SK-N-SH (cell line): Measurements from ENCODE around the gene A4GALT. TPM values are rescaled to one million over a fixed set of nuclear protein-coding genes. Genes with fewer than 3 reads are reported as not detected.

Experiments used
- CTCF ChIA-PET: fragments of 300-600, 350-600 bp; formaldehyde crosslinking; extraction: SDS; loops from one replicate; lab custom pipeline; 2021; lab: Yijun Ruan, JAX
- POLR2A ChIA-PET: fragments of 350-600 bp; sonication (Branson Sonifier 250); formaldehyde crosslinking; extraction: SDS; loops from one replicate; lab custom pipeline; 2020; ENCODE audit warnings: antibody characterized with exemption, inconsistent platforms; lab: Yijun Ruan, JAX
- DNase-seq: peaks from one replicate; pipeline ENCODE4 v3.0.0; 2012
- H2AFZ ChIP-seq: fragments of 200-600 bp; sonication (generic); 2 replicates; pipeline ENCODE4 v1.8.1; 2016; ENCODE audit warnings: antibody characterized with exemption, mild to moderate bottlenecking, low read depth
- H3F3A ChIP-seq: fragments of 200-600 bp; sonication (generic); replicated peaks from 2 replicates; pipeline ENCODE3; 2016; ENCODE audit warnings: antibody characterized with exemption, mild to moderate bottlenecking; ENCODE audit not compliant: insufficient read depth
- H3K27ac ChIP-seq, 2 experiments: fragments of 200-500 bp in 1 of 2; fragments of 200-600 bp in 1 of 2; sonication (Bioruptor generic) in 1 of 2; sonication (generic), shearing (Covaris generic) in 1 of 2; 2 replicates each; pipeline versions ENCODE4 v1.5.1 to v1.6.1; 2014 to 2016; ENCODE audit warnings: low read depth in 2 of 2, inconsistent platforms in 1 of 2, low read length in 1 of 2, mild to moderate bottlenecking in 1 of 2, mixed read lengths in 1 of 2
- H3K27me3 ChIP-seq: fragments of 200-600 bp; sonication (generic), shearing (Covaris generic); 2 replicates; pipeline ENCODE4 v1.6.1; 2016; ENCODE audit warnings: mixed run types; ENCODE audit not compliant: insufficient read depth
- H3K36me3 ChIP-seq, 2 experiments: fragments of 200-500 bp in 1 of 2; fragments of 200-600 bp in 1 of 2; sonication (Bioruptor generic) in 1 of 2; sonication (generic) in 1 of 2; replicated peaks in 1 of 2; 2 replicates each; pipeline versions ENCODE3 to v1.5.1; 2014 to 2016; ENCODE audit warnings: low read length in 1 of 2, mild to moderate bottlenecking in 1 of 2; ENCODE audit not compliant: insufficient read depth in 2 of 2, control insufficient read depth in 1 of 2
- H3K4me1 ChIP-seq, 2 experiments: fragments of 200-500 bp in 1 of 2; fragments of 200-600 bp in 1 of 2; sonication (Bioruptor generic) in 1 of 2; sonication (generic), shearing (Covaris generic) in 1 of 2; 2 replicates each; pipeline versions ENCODE4 v1.5.1 to v1.6.1; 2014 to 2016; ENCODE audit warnings: low read depth in 1 of 2, low read length in 1 of 2, mixed run types in 1 of 2; ENCODE audit not compliant: insufficient read depth in 2 of 2, control insufficient read depth in 1 of 2
- H3K4me2 ChIP-seq: fragments of 200-600 bp; sonication (generic), shearing (Covaris generic); 2 replicates; pipeline ENCODE4 v1.6.1; 2017; ENCODE audit warnings: mixed run types
- H3K4me3 ChIP-seq, 2 experiments: fragments of 200-500 bp in 1 of 2; fragments of 200-600 bp in 1 of 2; sonication (Bioruptor generic) in 1 of 2; sonication (generic), shearing (Covaris generic) in 1 of 2; 2 replicates each; pipeline versions ENCODE4 v1.5.1 to v1.8.1; 2014 to 2016; ENCODE audit warnings: low read depth in 2 of 2, inconsistent platforms in 1 of 2, low read length in 1 of 2, mild to moderate bottlenecking in 1 of 2, mixed read lengths in 1 of 2, moderate library complexity in 1 of 2
- H3K79me2 ChIP-seq: fragments of 200-600 bp; sonication (generic); 2 replicates; pipeline ENCODE4 v1.8.1; 2017; ENCODE audit warnings: mild to moderate bottlenecking; ENCODE audit not compliant: insufficient read depth
- H3K9ac ChIP-seq: fragments of 200-600 bp; sonication (generic); 2 replicates; pipeline ENCODE4 v1.6.1; 2017; ENCODE audit warnings: mixed run types
- H3K9me2 ChIP-seq: fragments of 200-600 bp; sonication (generic); 2 replicates; pipeline ENCODE4 v1.6.1; 2017; ENCODE audit warnings: mixed run types
- H3K9me3 ChIP-seq: fragments of 200-600 bp; sonication (generic); 2 replicates; pipeline ENCODE4 v1.6.1; 2017; ENCODE audit warnings: mixed run types, mild to moderate bottlenecking, moderate library complexity
- H4K20me1 ChIP-seq: fragments of 200-600 bp; sonication (generic); 2 replicates; pipeline ENCODE4 v1.6.1; 2017; ENCODE audit warnings: mild to moderate bottlenecking, mixed run types; ENCODE audit not compliant: insufficient read depth
- CTCF ChIP-seq: fragments of 200-600 bp; sonication (generic); IDR thresholded peaks from 2 replicates; pipeline ENCODE4 v1.6.1; 2017; ENCODE audit warnings: antibody characterized with exemption, mild to moderate bottlenecking, moderate library complexity
- ELF1 ChIP-seq: IDR thresholded peaks from 2 replicates; pipeline ENCODE4 v1.4.0; 2012
- FOXJ3 ChIP-seq: sonication (generic); formaldehyde crosslinking; IDR thresholded peaks from 2 replicates; pipeline ENCODE4 v1.5.1; 2020; ENCODE audit warnings: mild to moderate bottlenecking, missing genetic modification reagents
- FOXM1 ChIP-seq: IDR thresholded peaks from 2 replicates; pipeline ENCODE4 v1.4.0; 2012; ENCODE audit warnings: low read depth, mild to moderate bottlenecking
- GABPA ChIP-seq: IDR thresholded peaks from 2 replicates; pipeline ENCODE4 v1.4.0; 2012; ENCODE audit warnings: low read depth, mild to moderate bottlenecking
- GATA2 ChIP-seq: sonication (generic); formaldehyde crosslinking; IDR thresholded peaks from 2 replicates; pipeline ENCODE4 v1.5.0; 2020; ENCODE audit warnings: mild to moderate bottlenecking, missing genetic modification reagents
- MAX ChIP-seq: IDR thresholded peaks from 2 replicates; pipeline ENCODE4 v1.4.0; 2012; ENCODE audit warnings: low read depth
- MEF2A ChIP-seq: IDR thresholded peaks from 2 replicates; pipeline ENCODE4 v1.4.0; 2012; ENCODE audit warnings: low read depth, borderline replicate concordance
- MXI1 ChIP-seq: IDR thresholded peaks from 2 replicates; pipeline ENCODE4 v1.6.1; 2012; ENCODE audit warnings: mild to moderate bottlenecking, low read depth, low read length, improper control_type of control experiment
- NFIC ChIP-seq: IDR thresholded peaks from 2 replicates; pipeline ENCODE4 v1.4.0; 2012; ENCODE audit warnings: borderline replicate concordance
- NRF1 ChIP-seq: IDR thresholded peaks from 2 replicates; pipeline ENCODE4 v1.6.1; 2012; ENCODE audit warnings: low read depth, mild to moderate bottlenecking, low read length
- RCOR1 ChIP-seq: fragments of 150-350 bp; IDR thresholded peaks from 2 replicates; pipeline ENCODE4 v1.6.1; 2017; ENCODE audit warnings: antibody characterized with exemption, low read length
- RXRA ChIP-seq: IDR thresholded peaks from 2 replicates; pipeline ENCODE4 v1.4.0; 2012; ENCODE audit warnings: low read depth, mild to moderate bottlenecking, borderline replicate concordance
- SMC3 ChIP-seq: IDR thresholded peaks from 2 replicates; pipeline ENCODE4 v1.6.1; 2012; ENCODE audit warnings: low read depth, low read length, improper control_type of control experiment
- TCF12 ChIP-seq: IDR thresholded peaks from 2 replicates; pipeline ENCODE4 v1.4.0; 2012
- TEAD4 ChIP-seq: IDR thresholded peaks from 2 replicates; pipeline ENCODE4 v1.4.0; 2012; ENCODE audit warnings: mild to moderate bottlenecking, borderline replicate concordance; ENCODE audit not compliant: insufficient read depth
- YY1 ChIP-seq: IDR thresholded peaks from 2 replicates; pipeline ENCODE4 v1.4.0; 2012; ENCODE audit warnings: low read depth, mild to moderate bottlenecking
- WGBS: methylation state at CpG from one replicate; pipeline ENCODE4 v1.1.6; 2017; ENCODE audit warnings: low lambda C conversion rate; 5-methylcytosine and 5-hydroxymethylcytosine counted together
- polyA plus RNA-seq, 3 experiments: library from polyadenylated mRNA; depleted of rRNA; stranded (reverse); fragments of >200 nt; gene quantifications; 2 replicates each; pipeline ENCODE4 v1.2.3, GENCODE V29; 2012
- TF ChIP-seq, protein P1 (sequence below): IDR thresholded peaks from 2 replicates; pipeline ENCODE4 v1.6.1; 2012; ENCODE audit warnings: mild to moderate bottlenecking, low read depth, low read length, moderate library complexity
- TF ChIP-seq, protein P2 (sequence below): IDR thresholded peaks from 2 replicates; pipeline ENCODE4; 2012
- TF ChIP-seq, protein P3 (sequence below): fragments of 150-350 bp; IDR thresholded peaks from 2 replicates; pipeline ENCODE4 v1.6.1; 2016; ENCODE audit warnings: mild to moderate bottlenecking, low read depth, low read length

Gene A4GALT
- polyA plus RNA-seq, 1 of the 3 experiments (the other 2 are of a cell fraction), result 9.5 TPM

DNA sequence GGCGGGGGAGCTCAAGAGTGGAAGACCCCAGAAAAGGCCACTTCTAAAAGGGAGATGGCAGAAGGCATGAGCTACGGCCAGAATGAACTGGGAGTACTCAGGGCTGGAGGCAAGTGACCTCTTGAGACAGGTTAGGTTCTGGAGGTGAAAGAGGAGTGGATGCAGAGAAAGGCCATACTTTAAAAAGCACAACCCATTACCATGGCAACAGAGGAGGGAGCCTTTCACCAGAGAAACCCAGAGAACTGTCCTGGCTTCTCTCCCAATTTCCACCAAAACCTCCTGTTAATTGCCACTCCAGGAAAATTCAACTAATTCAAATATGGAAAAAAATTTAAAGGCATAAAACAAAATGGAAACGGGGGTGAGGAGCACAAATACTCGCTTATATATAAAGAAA is 15.8 kb downstream of the A4GALT start:
- Histone ChIP-seq H3K4me3 (no peak overlapping the region), H3K79me2 (peaks cover 9% of the 10 kb centered on the region; the same call in 1 of the 2 replicates), H4K20me1 (no peaks in the 10 kb centered on the region), H2AFZ (no peak overlapping the region), H3F3A (no peaks in the 10 kb centered on the region), H3K9me2 (no peaks in the 10 kb centered on the region), H3K27me3 (no peaks in the 10 kb centered on the region), H3K4me1 (no peaks in the 10 kb centered on the region), H3K36me3 (no peaks in the 10 kb centered on the region), H3K9ac (no peak overlapping the region), H3K4me2 (no peak overlapping the region), H3K27ac (no peak overlapping the region), H3K9me3 (no peaks in the 10 kb centered on the region)
- CTCF ChIA-PET, result no interaction called here
- TF ChIP-seq, protein P1, sequence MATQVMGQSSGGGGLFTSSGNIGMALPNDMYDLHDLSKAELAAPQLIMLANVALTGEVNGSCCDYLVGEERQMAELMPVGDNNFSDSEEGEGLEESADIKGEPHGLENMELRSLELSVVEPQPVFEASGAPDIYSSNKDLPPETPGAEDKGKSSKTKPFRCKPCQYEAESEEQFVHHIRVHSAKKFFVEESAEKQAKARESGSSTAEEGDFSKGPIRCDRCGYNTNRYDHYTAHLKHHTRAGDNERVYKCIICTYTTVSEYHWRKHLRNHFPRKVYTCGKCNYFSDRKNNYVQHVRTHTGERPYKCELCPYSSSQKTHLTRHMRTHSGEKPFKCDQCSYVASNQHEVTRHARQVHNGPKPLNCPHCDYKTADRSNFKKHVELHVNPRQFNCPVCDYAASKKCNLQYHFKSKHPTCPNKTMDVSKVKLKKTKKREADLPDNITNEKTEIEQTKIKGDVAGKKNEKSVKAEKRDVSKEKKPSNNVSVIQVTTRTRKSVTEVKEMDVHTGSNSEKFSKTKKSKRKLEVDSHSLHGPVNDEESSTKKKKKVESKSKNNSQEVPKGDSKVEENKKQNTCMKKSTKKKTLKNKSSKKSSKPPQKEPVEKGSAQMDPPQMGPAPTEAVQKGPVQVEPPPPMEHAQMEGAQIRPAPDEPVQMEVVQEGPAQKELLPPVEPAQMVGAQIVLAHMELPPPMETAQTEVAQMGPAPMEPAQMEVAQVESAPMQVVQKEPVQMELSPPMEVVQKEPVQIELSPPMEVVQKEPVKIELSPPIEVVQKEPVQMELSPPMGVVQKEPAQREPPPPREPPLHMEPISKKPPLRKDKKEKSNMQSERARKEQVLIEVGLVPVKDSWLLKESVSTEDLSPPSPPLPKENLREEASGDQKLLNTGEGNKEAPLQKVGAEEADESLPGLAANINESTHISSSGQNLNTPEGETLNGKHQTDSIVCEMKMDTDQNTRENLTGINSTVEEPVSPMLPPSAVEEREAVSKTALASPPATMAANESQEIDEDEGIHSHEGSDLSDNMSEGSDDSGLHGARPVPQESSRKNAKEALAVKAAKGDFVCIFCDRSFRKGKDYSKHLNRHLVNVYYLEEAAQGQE, result no peak
- TF ChIP-seq MAX, result no peak
- 89% methylated on average over 4 of the region's 4 CpGs for WGBS
- POLR2A ChIA-PET, result no interaction called here
- DNase-seq, result no peak

DNA sequence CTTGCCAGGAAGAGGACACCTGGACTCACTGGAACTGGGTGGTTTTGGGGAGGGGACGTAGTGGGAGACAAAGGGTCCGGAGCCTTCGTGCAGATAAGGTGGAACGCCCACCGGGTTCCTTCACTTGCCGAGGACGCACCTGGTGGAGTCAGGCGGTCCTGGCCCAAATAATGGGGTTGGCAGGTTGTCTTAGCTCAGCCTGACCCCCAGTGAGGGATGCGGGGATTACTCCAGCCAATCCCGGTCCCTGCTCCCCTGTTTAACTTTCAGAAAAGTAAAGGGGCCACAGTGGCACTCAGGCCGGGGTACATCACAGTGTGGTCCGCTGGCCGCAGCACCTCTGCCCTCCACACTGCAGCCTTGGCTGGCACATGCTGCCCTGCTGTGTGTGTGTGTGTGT is 18.0 kb downstream of the A4GALT start:
- H3K4me1 ChIP-seq, result peaks cover 0 to 6% of the 10 kb centered on the region in 2 experiments; a peak in 1 of 4 replicates
- peaks cover 6% of the 10 kb centered on the region; the same call in 1 of the 2 replicates for H3K79me2 ChIP-seq
- H3K9ac ChIP-seq, result no peak overlapping the region
- H3K27me3 ChIP-seq, result no peaks in the 10 kb centered on the region
- TF ChIP-seq, protein P2, sequence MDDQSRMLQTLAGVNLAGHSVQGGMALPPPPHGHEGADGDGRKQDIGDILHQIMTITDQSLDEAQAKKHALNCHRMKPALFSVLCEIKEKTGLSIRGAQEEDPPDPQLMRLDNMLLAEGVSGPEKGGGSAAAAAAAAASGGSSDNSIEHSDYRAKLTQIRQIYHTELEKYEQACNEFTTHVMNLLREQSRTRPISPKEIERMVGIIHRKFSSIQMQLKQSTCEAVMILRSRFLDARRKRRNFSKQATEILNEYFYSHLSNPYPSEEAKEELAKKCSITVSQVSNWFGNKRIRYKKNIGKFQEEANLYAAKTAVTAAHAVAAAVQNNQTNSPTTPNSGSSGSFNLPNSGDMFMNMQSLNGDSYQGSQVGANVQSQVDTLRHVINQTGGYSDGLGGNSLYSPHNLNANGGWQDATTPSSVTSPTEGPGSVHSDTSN, result no peak
- TF ChIP-seq FOXJ3 (CRISPR knock-in tag) (no peak), ELF1 (no peak), TCF12 (no peak), FOXM1 (no peak), MXI1 (no peak), CTCF (no peak), TEAD4 (no peak), SMC3 (no peak), GATA2 (CRISPR knock-in tag) (no peak), NRF1 (no peak), RXRA (no peak), YY1 (no peak), RCOR1 (no peak), NFIC (no peak), GABPA (no peak), MEF2A (no peak)
- TF ChIP-seq, protein P3, sequence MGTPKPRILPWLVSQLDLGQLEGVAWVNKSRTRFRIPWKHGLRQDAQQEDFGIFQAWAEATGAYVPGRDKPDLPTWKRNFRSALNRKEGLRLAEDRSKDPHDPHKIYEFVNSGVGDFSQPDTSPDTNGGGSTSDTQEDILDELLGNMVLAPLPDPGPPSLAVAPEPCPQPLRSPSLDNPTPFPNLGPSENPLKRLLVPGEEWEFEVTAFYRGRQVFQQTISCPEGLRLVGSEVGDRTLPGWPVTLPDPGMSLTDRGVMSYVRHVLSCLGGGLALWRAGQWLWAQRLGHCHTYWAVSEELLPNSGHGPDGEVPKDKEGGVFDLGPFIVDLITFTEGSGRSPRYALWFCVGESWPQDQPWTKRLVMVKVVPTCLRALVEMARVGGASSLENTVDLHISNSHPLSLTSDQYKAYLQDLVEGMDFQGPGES, result no peak
- no peak overlapping the region for H3K4me2 ChIP-seq
- no peaks in the 10 kb centered on the region for H4K20me1 ChIP-seq
- no peak overlapping the region for H3K4me3 ChIP-seq
- no peak for DNase-seq
- no peaks in the 10 kb centered on the region for H3F3A ChIP-seq
- H3K27ac ChIP-seq, result no peak overlapping the region
- H2AFZ ChIP-seq, result no peak overlapping the region
- H3K36me3 ChIP-seq, result no peaks in the 10 kb centered on the region
- POLR2A ChIA-PET, result no interaction called here
- CTCF ChIA-PET, result no interaction called here
- no CpG with 5 or more reads among the region's 13 CpGs for WGBS
- H3K9me2 ChIP-seq, result no peaks in the 10 kb centered on the region
- no peaks in the 10 kb centered on the region for H3K9me3 ChIP-seq
